ENCODE measurements around the gene ZNG1E. TPM values are rescaled to one million over a fixed set of nuclear protein-coding genes. Genes with fewer than 3 reads are reported as not detected.

ZNG1E gene
- total and polyA plus RNA-seq, 8 donors = 29.4 to 93.7 (median 71.2) TPM

Other genes starting within 250 kb of the ZNG1E start
- under 1 TPM in 1 of 2 donors, not detected in 1; 0.50 TPM for gene FOXD4L4, start 61.2 kb downstream of the ZNG1E start, total RNA-seq
- under 1 TPM in 2 of 6 donors, not detected in 4; 0.09 to 0.11 TPM for gene FOXD4L4, start 61.2 kb downstream of the ZNG1E start, polyA plus RNA-seq (ENCODE audit: insufficient read length in 6 of 6)

Measured in left lung (tissue), 8 donors.